ENCODE results near the gene FGD2.

GRCh38 chr6:37048403-37048850, 43.0 kb downstream of the FGD2 start:
- TF ChIP-seq GATA3 (IDR thresholded peaks at IDR 0.05; ENCODE audit: low read depth, low read length) (no peak), GATA2 (IDR thresholded peaks at IDR 0.05; ENCODE audit: low read depth, low read length) (no peak)
